Measurements from ENCODE around the gene SEMA3B. TPM values are rescaled to one million over a fixed set of nuclear protein-coding genes. Genes with fewer than 3 reads are reported as not detected.

Gene SEMA3B
- total and polyA plus RNA-seq, 9 of the 15 experiments (the other 6 are each of a cell fraction or from before 2014, with no cell fraction given), result 0.03 to 1.8 (median 0.55) TPM; not detected in 1

GRCh38 chr3:50324351-50325112 lies 55.6 kb downstream of the SEMA3B start (continued):
- TF ChIP-seq MGA (IDR thresholded peaks at IDR 0.05) (no peak), BRD4 (IDR thresholded peaks at IDR 0.05) (no peak), ZNF197 (CRISPR knock-in tag; IDR thresholded peaks at IDR 0.05; ENCODE audit: low read depth) (no peak), CTCF (IDR thresholded peaks at IDR 0.05 in 2 of 3, conservative IDR thresholded peaks at IDR 0.05 in 1 of 3; ENCODE audit: insufficient read depth in 2 of 3, low read depth in 1 of 3, low read length in 3 of 3) (peak; percentile 90 to 97 (median 91))
